Measurements from ENCODE around the gene CTPS1.

DNA sequence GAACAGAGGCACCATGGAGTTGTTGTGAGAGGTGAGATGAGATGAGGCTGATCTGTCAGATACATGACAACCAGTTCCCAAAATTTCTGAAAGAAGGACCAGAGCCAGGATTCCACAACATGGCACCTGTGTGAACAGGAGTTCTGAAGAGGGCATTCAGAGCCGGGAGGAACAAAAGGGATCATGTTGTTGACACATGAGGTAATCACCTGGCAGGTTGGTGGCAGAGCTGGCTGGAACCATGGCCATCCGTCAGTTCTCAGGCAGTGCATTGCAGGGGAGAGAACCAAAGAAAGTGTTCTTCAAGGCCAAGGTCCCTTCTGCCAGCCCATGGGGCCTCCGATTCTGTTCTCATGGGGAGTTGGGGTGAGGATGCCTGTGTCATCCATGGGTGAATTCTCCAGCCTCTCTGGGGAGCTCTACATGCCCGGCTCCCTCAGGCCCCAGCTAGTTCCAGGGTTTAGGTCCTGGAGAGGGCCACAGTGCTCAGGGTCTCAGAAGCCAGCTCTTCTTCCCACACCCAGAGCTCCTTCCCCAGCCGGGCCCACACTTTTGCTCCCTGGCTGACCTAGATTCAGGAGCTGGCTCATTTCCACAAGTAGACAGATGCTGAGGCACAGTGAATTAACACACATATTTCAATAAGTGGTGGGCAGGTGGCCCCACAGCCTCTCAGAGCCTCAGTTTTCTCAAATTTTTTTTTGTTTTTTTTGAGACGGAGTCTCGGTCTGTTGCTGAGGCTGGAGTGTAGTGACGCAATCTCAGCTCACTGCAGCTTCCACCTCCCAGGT is 49.1 kb upstream of the CTPS1 start:
- TF ChIP-seq EZH2 (IDR thresholded peaks at IDR 0.05; ENCODE audit: insufficient read depth, poor library complexity, severe bottlenecking) (no peak), EZH2phosphoT487 (IDR thresholded peaks at IDR 0.05; ENCODE audit: insufficient read depth, low read depth) (no peak)

Data from GM23248 (cell line).